A549 (cell line): ENCODE measurements around the gene CRMP1. TPM values are rescaled to one million over a fixed set of nuclear protein-coding genes. Genes with fewer than 3 reads are reported as not detected.

Experiments
- ATAC-seq, 2 experiments: fragments of 200-7000 bp in 1 of 2; fragments of >200 bp in 1 of 2; cut with Nextera tagmentation in 1 of 2; cut with Tn5 transposase in 1 of 2; 3 replicates each; pipeline versions ENCODE4 v1.8.0 to v1.9.1; 2018 to 2020; ENCODE audit warnings: mild to moderate bottlenecking in 1 of 2, moderate library complexity in 1 of 2
- CTCF ChIA-PET: fragments of 300-600 bp; sonication (Branson Sonifier 250); formaldehyde crosslinking; extraction: SDS; loops from one replicate; lab custom pipeline; 2021; ENCODE audit warnings: antibody characterized with exemption, inconsistent platforms; lab: Yijun Ruan, JAX
- POLR2A ChIA-PET: fragments of 350-600 bp; formaldehyde crosslinking; extraction: SDS; loops from one replicate; lab custom pipeline; 2021; ENCODE audit warnings: antibody characterized with exemption, inconsistent platforms; lab: Yijun Ruan, JAX
- DNase-seq, 2 experiments: peaks; one replicate each; pipeline versions ENCODE4 v3.0.0 to v3.0.0-alpha.2; 2011 to 2016; ENCODE audit warnings: low read depth in 1 of 2, low spot score in 1 of 2
- FAIRE-seq: peaks from 2 replicates; lab custom pipeline; 2011; peaks lifted over from hg19 to GRCh38; lab: Jason Lieb, UNC
- H3K27ac ChIP-seq, 2 experiments: fragments of >200 bp; sonication (Bioruptor Twin); formaldehyde crosslinking; 3 replicates each; pipeline ENCODE4 v1.5.1; 2016 to 2017
- H3K4me1 ChIP-seq: fragments of >200 bp; sonication (Bioruptor Twin); formaldehyde crosslinking; 3 replicates; pipeline ENCODE4 v1.6.1; 2016
- H3K4me2 ChIP-seq: fragments of >200 bp; sonication (Bioruptor Twin); formaldehyde crosslinking; 3 replicates; pipeline ENCODE4 v1.6.1; 2016
- H3K4me3 ChIP-seq: fragments of >200 bp; sonication (Bioruptor Twin); formaldehyde crosslinking; 3 replicates; pipeline ENCODE4 v1.5.1; 2016
- H3K9me3 ChIP-seq: fragments of >200 bp; sonication (Bioruptor Twin); formaldehyde crosslinking; 3 replicates; pipeline ENCODE4 v1.6.1; 2016
- CBX2 ChIP-seq: fragments of 200-600 bp; sonication (generic); IDR thresholded peaks from 2 replicates; pipeline ENCODE4 v1.6.1; 2016; ENCODE audit warnings: low read depth, mild to moderate bottlenecking, borderline replicate concordance
- CTCF ChIP-seq: fragments of >200 bp; sonication (Bioruptor Twin); formaldehyde crosslinking; IDR thresholded peaks from 3 replicates; pipeline ENCODE4 v1.5.1; 2016
- EHMT2 ChIP-seq: fragments of 200-600 bp; sonication (generic); IDR thresholded peaks from 2 replicates; pipeline ENCODE4 v1.6.1; 2016; ENCODE audit warnings: antibody characterized with exemption, low read depth, mild to moderate bottlenecking, moderate library complexity
- ELK1 ChIP-seq: fragments of 150-350 bp; IDR thresholded peaks from 2 replicates; pipeline ENCODE4 v1.6.1; 2014; ENCODE audit warnings: low read depth, mild to moderate bottlenecking, low read length
- ESRRA ChIP-seq: fragments of 150-350 bp; IDR thresholded peaks from 2 replicates; pipeline ENCODE4 v1.6.1; 2014; ENCODE audit warnings: mild to moderate bottlenecking, low read length, borderline replicate concordance
- FOSL2 ChIP-seq, 2 experiments: fragments of 450-650 bp in 1 of 2; fragments of >200 bp in 1 of 2; sonication (Bioruptor Twin) in 1 of 2; formaldehyde crosslinking; IDR thresholded peaks; 2 replicates each; pipeline versions ENCODE4 v1.5.0 to v1.6.1; 2016 to 2020; ENCODE audit warnings: mild to moderate bottlenecking in 1 of 2, moderate library complexity in 1 of 2
- GATA3 ChIP-seq: IDR thresholded peaks from 2 replicates; pipeline ENCODE4 v1.6.1; 2012; ENCODE audit warnings: borderline replicate concordance
- HDAC2 ChIP-seq: fragments of 200-600 bp; sonication (generic); IDR thresholded peaks from 2 replicates; pipeline ENCODE4 v1.6.1; 2016
- HEYL ChIP-seq: fragments of 250-450 bp; sonication (Bioruptor Pico); IDR thresholded peaks from 2 replicates; pipeline ENCODE4 v1.8.0; 2021; ENCODE audit warnings: mild to moderate bottlenecking, moderate library complexity
- HOXA7 ChIP-seq: fragments of 250-450 bp; sonication (Bioruptor Pico); IDR thresholded peaks from 2 replicates; pipeline ENCODE4 v1.5.0; 2020; ENCODE audit warnings: mild to moderate bottlenecking, moderate library complexity
- HOXB5 ChIP-seq: fragments of 250-450 bp; sonication (Bioruptor Pico); IDR thresholded peaks from 2 replicates; pipeline ENCODE4 v1.5.0; 2020; ENCODE audit warnings: mild to moderate bottlenecking, moderate library complexity
- MAZ ChIP-seq: fragments of 150-350 bp; IDR thresholded peaks from 2 replicates; pipeline ENCODE4 v1.6.1; 2014; ENCODE audit warnings: antibody characterized with exemption, low read depth, low read length, borderline replicate concordance
- NFE2L2 ChIP-seq: fragments of 150-350 bp; conservative IDR thresholded peaks from 2 replicates; pipeline ENCODE4 v1.6.1; 2014; ENCODE audit warnings: low read length
- NPAS2 ChIP-seq: fragments of 250-450 bp; sonication (Bioruptor Pico); IDR thresholded peaks from 2 replicates; pipeline ENCODE4 v1.8.0; 2022; ENCODE audit warnings: mild to moderate bottlenecking, moderate library complexity, borderline replicate concordance
- PBX3 ChIP-seq: IDR thresholded peaks from 2 replicates; pipeline ENCODE4 v1.6.1; 2012
- POLR2A ChIP-seq: IDR thresholded peaks from 2 replicates; pipeline ENCODE4 v1.6.1; 2012; ENCODE audit warnings: mild to moderate bottlenecking, low read length
- POLR2AphosphoS2 ChIP-seq: conservative IDR thresholded peaks from 2 replicates; pipeline ENCODE4 v1.6.1; 2012; ENCODE audit warnings: low read length, improper control_type of control experiment, inconsistent platforms
- RCOR1 ChIP-seq: fragments of 150-350 bp; IDR thresholded peaks from 2 replicates; pipeline ENCODE4 v1.6.1; 2014; ENCODE audit warnings: antibody characterized with exemption, low read length, low read depth
- SMC3 ChIP-seq: fragments of >200 bp; sonication (Bioruptor Twin); formaldehyde crosslinking; IDR thresholded peaks from 3 replicates; pipeline ENCODE4 v1.6.1; 2018; ENCODE audit warnings: inconsistent platforms
- SREBF2 ChIP-seq: fragments of 450-650 bp; IDR thresholded peaks from 2 replicates; pipeline ENCODE4 v1.6.1; 2014; ENCODE audit warnings: mild to moderate bottlenecking, moderate library complexity
- TFCP2L1 ChIP-seq: fragments of 250-450 bp; sonication (Bioruptor Pico); IDR thresholded peaks from 2 replicates; pipeline ENCODE4 v1.5.0; 2021; ENCODE audit warnings: mild to moderate bottlenecking
- ZNF302 ChIP-seq: fragments of 250-450 bp; sonication (Bioruptor Pico); IDR thresholded peaks from 2 replicates; pipeline ENCODE4 v1.9.0; 2021; ENCODE audit warnings: inconsistent platforms, mild to moderate bottlenecking, moderate library complexity
- WGBS: methylation state at CpG from one replicate; pipeline ENCODE4 v1.1.6; 2017; ENCODE audit errors: missing lambda C conversion rate; 5-methylcytosine and 5-hydroxymethylcytosine counted together
- polyA plus RNA-seq, 4 experiments: library from polyadenylated mRNA; depleted of rRNA in 3 of 4; stranded (reverse); fragments of >200 nt; fragmentation: RNase III in 1 of 4; extraction: RNeasy Plus Mini Kit Qiagen cat#74134 plus additional on column Dnase treatment in 1 of 4; gene quantifications; 2 replicates in 3 of 4; 3 replicates in 1 of 4; pipeline ENCODE4 v1.2.3, GENCODE V29; 2011 to 2017
- TF ChIP-seq, protein P1 (sequence below): fragments of 250-450 bp; sonication (Bioruptor Pico); IDR thresholded peaks from 2 replicates; pipeline ENCODE4 v1.5.0; 2021; ENCODE audit warnings: mild to moderate bottlenecking, moderate library complexity, borderline replicate concordance
- TF ChIP-seq, protein P2 (sequence below): fragments of >200 bp; sonication (Bioruptor Twin); formaldehyde crosslinking; IDR thresholded peaks from 2 replicates; pipeline ENCODE4 v1.6.1; 2016

Gene CRMP1
- polyA plus RNA-seq, 2 of the 4 experiments (the other 2 are of a cell fraction) = 0.74 to 0.80 TPM

DNA sequence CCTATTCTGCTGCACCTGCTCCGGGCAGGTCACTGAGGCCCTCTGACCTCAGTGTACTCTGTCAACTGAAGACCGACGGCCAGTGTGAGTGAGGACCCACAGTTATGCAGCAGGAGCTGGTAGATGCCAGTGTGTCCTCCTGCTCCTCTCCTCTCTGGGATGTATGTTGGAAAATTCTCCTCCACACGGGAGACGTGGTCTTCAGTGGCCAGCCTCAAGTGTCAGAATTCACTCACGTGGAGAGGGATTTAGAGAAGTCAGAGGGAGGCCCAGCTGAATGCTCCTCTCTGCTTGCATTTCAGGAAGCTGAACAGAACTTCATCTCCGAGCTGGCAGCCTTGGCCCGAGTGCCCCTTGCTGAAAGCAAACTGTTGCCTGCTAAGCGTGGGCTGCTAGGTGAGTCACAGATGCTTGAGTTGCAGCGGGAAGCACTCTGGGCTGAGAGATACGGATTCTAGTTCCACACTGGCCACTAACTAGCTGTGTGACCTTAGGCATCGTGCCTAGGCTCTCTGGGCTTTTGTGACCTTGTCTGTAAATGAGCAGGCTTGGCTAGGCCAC, 83.6 kb downstream of the CRMP1 start:
- Histone ChIP-seq H3K4me1 (no peaks in the 10 kb centered on the region), H3K27ac (no peak overlapping the region)
- ChIA-PET POLR2A (no interaction called here), CTCF (no interaction called here)
- WGBS = 87% methylated on average over 6 of the region's 12 CpGs
- FAIRE-seq = no peak
- no peak for TF ChIP-seq ZNF302
- no peak for TF ChIP-seq SMC3
- TF ChIP-seq, all 56 proteins: peak for 0
- H3K9me3 ChIP-seq = peaks cover 5% of the 10 kb centered on the region; the same call in 1 of the 3 replicates
- H3K4me3 ChIP-seq = no peak overlapping the region
- no peak overlapping the region for H3K4me2 ChIP-seq
- DNase-seq = no peak
- ATAC-seq = no peak

GRCh38 chr4:5808081-5808741, 84.7 kb downstream of the CRMP1 start:
- Histone ChIP-seq H3K4me3 (no peak overlapping the region), H3K27ac (no peak overlapping the region), H3K4me2 (no peak overlapping the region), H3K4me1 (no peaks in the 10 kb centered on the region), H3K9me3 (peaks cover 5% of the 10 kb centered on the region; the same call in 1 of the 3 replicates)
- WGBS = 88% methylated on average over 4 of the region's 10 CpGs
- TF ChIP-seq SREBF2 = no peak
- TF ChIP-seq, protein P1, sequence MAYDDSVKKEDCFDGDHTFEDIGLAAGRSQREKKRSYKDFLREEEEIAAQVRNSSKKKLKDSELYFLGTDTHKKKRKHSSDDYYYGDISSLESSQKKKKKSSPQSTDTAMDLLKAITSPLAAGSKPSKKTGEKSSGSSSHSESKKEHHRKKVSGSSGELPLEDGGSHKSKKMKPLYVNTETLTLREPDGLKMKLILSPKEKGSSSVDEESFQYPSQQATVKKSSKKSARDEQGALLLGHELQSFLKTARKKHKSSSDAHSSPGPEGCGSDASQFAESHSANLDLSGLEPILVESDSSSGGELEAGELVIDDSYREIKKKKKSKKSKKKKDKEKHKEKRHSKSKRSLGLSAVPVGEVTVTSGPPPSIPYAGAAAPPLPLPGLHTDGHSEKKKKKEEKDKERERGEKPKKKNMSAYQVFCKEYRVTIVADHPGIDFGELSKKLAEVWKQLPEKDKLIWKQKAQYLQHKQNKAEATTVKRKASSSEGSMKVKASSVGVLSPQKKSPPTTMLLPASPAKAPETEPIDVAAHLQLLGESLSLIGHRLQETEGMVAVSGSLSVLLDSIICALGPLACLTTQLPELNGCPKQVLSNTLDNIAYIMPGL (CRISPR knock-in tag) = no peak
- no peak for TF ChIP-seq EHMT2
- TF ChIP-seq HEYL (CRISPR knock-in tag) = no peak
- no peak for TF ChIP-seq MAZ
- no peak for TF ChIP-seq CTCF
- no peak for TF ChIP-seq ZNF302
- no peak for TF ChIP-seq TFCP2L1 (CRISPR knock-in tag)
- no peak for TF ChIP-seq RCOR1
- POLR2A ChIA-PET = no interaction called here
- FAIRE-seq (no peak), ATAC-seq (no peak), DNase-seq (no peak)
- CTCF ChIA-PET = interaction anchor here (1.8 kb wide), 1 partner anchor 18 kb away, joined by 12 read pairs; no protein-coding TSS in a partner anchor

DNA sequence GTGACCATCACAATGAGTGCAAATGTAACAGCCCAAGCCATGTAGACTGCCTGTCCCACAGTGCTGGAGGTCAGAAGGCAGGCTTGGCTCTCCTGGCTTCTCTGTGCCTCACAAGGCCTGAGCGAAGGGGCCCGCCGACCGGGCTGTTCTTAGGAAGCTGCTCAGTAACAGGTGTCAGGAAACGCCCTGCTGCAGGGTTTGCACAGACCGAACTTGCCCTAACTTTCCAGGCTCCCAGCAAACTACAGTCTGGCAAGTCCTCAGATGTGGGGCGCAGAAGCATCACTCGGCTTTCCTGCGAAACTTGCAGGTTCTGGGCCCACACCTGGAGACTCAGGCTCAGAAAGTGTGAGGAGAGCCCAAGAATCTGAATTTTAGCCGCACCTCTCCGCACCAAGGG, 87.6 kb downstream of the CRMP1 start:
- ChIA-PET CTCF (no interaction called here), POLR2A (no interaction called here)
- Histone ChIP-seq H3K9me3 (no peaks in the 10 kb centered on the region; the same call in 2 of the 3 replicates), H3K4me3 (no peak overlapping the region), H3K4me1 (no peaks in the 10 kb centered on the region), H3K4me2 (no peak overlapping the region), H3K27ac (no peak overlapping the region)
- DNase-seq (no peak), ATAC-seq (no peak), FAIRE-seq (no peak)
- no peak for TF ChIP-seq TFCP2L1 (CRISPR knock-in tag)
- WGBS = 92% methylated on average over 9 of the region's 11 CpGs

- no peaks in the 10 kb centered on the region for H3K9me3 ChIP-seq
- H3K4me3 ChIP-seq = no peak overlapping the region
- no peak overlapping the region for H3K4me2 ChIP-seq
- FAIRE-seq (no peak), ATAC-seq (no peak), DNase-seq (no peak)
- ChIA-PET POLR2A (no interaction called here), CTCF (interaction anchor here (0.9 kb wide), 1 partner anchor 14 kb away, joined by 5 read pairs; no protein-coding TSS in a partner anchor)
- WGBS = 89% methylated on average over 14 of the region's 14 CpGs
- H3K4me1 ChIP-seq = no peaks in the 10 kb centered on the region
- H3K27ac ChIP-seq = no peak overlapping the region
- TF ChIP-seq HOXA7 (CRISPR knock-in tag) (no peak), SREBF2 (no peak), ELK1 (no peak), POLR2A (no peak), CBX2 (no peak), PBX3 (no peak), FOSL2 (IDR thresholded peaks at IDR 0.05) (no peak), FOSL2 (CRISPR knock-in tag; IDR thresholded peaks at IDR 0.05) (no peak), NFE2L2 (no peak), HOXB5 (CRISPR knock-in tag) (no peak), POLR2AphosphoS2 (no peak), ESRRA (no peak), TFCP2L1 (CRISPR knock-in tag) (no peak), HDAC2 (no peak), NPAS2 (no peak), GATA3 (no peak)
- TF ChIP-seq, protein P2, sequence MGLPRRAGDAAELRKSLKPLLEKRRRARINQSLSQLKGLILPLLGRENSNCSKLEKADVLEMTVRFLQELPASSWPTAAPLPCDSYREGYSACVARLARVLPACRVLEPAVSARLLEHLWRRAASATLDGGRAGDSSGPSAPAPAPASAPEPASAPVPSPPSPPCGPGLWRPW = no peak
These were observed 88.2 kb downstream of the CRMP1 start for GRCh38 chr4:5804656-5805055.
